Measurements from ENCODE around the gene HLA-DQA1. TPM values are rescaled to one million over a fixed set of nuclear protein-coding genes. Genes with fewer than 3 reads are reported as not detected.
A peak's percentile ranks its signal among the peaks of the same experiment; 100 is the strongest.
"Not testable (repeated sequence)": the region's sequence is repeated elsewhere in the genome, so short reads cannot be mapped to it uniquely, and the experiment has no call there.

The HLA-DQA1 gene
- total RNA-seq, 1 experiment from 2014 or later, result 0.22 TPM

GRCh38 chr6:32625137-32625536 lies 12.1 kb upstream of the HLA-DQA1 start:
- Mint-ChIP-seq H3K4me3 (no peak overlapping the region), H3K4me1 (no peaks in the 10 kb centered on the region), H3K27me3 (ENCODE audit: low read depth) (no peaks in the 10 kb centered on the region), H3K36me3 (no peaks in the 10 kb centered on the region), H3K9me3 (peaks cover 3% of the 10 kb centered on the region), H3K27ac (no peak overlapping the region)
- no peak for DNase-seq (ENCODE audit: low spot score)
- no peak for ATAC-seq
- ChIA-PET CTCF (no interaction called here), POLR2A (no interaction called here)
- TF ChIP-seq TEAD4 (CRISPR knock-in tag; IDR thresholded peaks at IDR 0.05) (no peak), RORB (CRISPR knock-in tag; IDR thresholded peaks at IDR 0.05) (no peak), NFYB (CRISPR knock-in tag; conservative IDR thresholded peaks at IDR 0.05; ENCODE audit: low read depth) (no peak)

- ATAC-seq (no peak), DNase-seq (ENCODE audit: low spot score) (no peak)
- H3K36me3 Mint-ChIP-seq, result no peaks in the 10 kb centered on the region
- ChIA-PET POLR2A (no interaction called here), CTCF (no interaction called here)
- H3K4me3 Mint-ChIP-seq, result no peak overlapping the region
- H3K27ac Mint-ChIP-seq, result no peak overlapping the region
- H3K4me1 Mint-ChIP-seq, result no peaks in the 10 kb centered on the region
- peaks cover 5% of the 10 kb centered on the region for H3K9me3 Mint-ChIP-seq
- no peak for TF ChIP-seq JAZF1 (CRISPR knock-in tag; IDR thresholded peaks at IDR 0.05)
- TF ChIP-seq ZNF232 (CRISPR knock-in tag; IDR thresholded peaks at IDR 0.05), result no peak
- no peak for TF ChIP-seq E2F5 (CRISPR knock-in tag; IDR thresholded peaks at IDR 0.05)
- no peak for TF ChIP-seq E2F4 (CRISPR knock-in tag; IDR thresholded peaks at IDR 0.05; ENCODE audit: borderline replicate concordance, low read depth)
- TF ChIP-seq TCF7 (CRISPR knock-in tag; IDR thresholded peaks at IDR 0.05; ENCODE audit: low read depth), result no peak
- TF ChIP-seq ZBTB21 (CRISPR knock-in tag; IDR thresholded peaks at IDR 0.05; ENCODE audit: borderline replicate concordance), result no peak
- no peak for TF ChIP-seq TEAD1 (CRISPR knock-in tag; IDR thresholded peaks at IDR 0.05)
- TF ChIP-seq RELA (CRISPR knock-in tag; IDR thresholded peaks at IDR 0.05; ENCODE audit: borderline replicate concordance), result no peak
- no peak for TF ChIP-seq HMGA2 (CRISPR knock-in tag; IDR thresholded peaks at IDR 0.05)
- TF ChIP-seq GABPB1 (CRISPR knock-in tag; IDR thresholded peaks at IDR 0.05), result no peak
- TF ChIP-seq ETV6 (CRISPR knock-in tag; IDR thresholded peaks at IDR 0.05), result no peak
- TF ChIP-seq ELF4 (CRISPR knock-in tag; IDR thresholded peaks at IDR 0.05; ENCODE audit: low read depth), result no peak
- no peak for TF ChIP-seq FOXK1 (CRISPR knock-in tag; IDR thresholded peaks at IDR 0.05)
- TF ChIP-seq ZNF281 (CRISPR knock-in tag; IDR thresholded peaks at IDR 0.05), result no peak
- no peak for TF ChIP-seq CDX4 (CRISPR knock-in tag; IDR thresholded peaks at IDR 0.05; ENCODE audit: borderline replicate concordance)
- TF ChIP-seq OVOL2 (CRISPR knock-in tag; IDR thresholded peaks at IDR 0.05; ENCODE audit: borderline replicate concordance), result no peak
- no peaks in the 10 kb centered on the region for H3K27me3 Mint-ChIP-seq (ENCODE audit: low read depth)
These were observed 10.0 kb upstream of the HLA-DQA1 start for GRCh38 chr6:32627249-32627648.

- no peak overlapping the region for H3K27ac Mint-ChIP-seq
These were observed 9.4 kb upstream of the HLA-DQA1 start for GRCh38 chr6:32627831-32628230.

GRCh38 chr6:32629793-32630192 lies 7.4 kb upstream of the HLA-DQA1 start:
- H3K9me3 Mint-ChIP-seq; DNase-seq (ENCODE audit: low spot score); H3K36me3 Mint-ChIP-seq; POLR2A ChIA-PET; H3K27me3 Mint-ChIP-seq (ENCODE audit: low read depth); H3K4me3 Mint-ChIP-seq; H3K27ac Mint-ChIP-seq; ATAC-seq; H3K4me1 Mint-ChIP-seq; CTCF ChIA-PET: not testable (repeated sequence)

More at GRCh38 chr6:32627831-32628230, 9.4 kb upstream of the HLA-DQA1 start:
- peaks cover 5% of the 10 kb centered on the region for H3K9me3 Mint-ChIP-seq
- TF ChIP-seq RELA (CRISPR knock-in tag; IDR thresholded peaks at IDR 0.05; ENCODE audit: borderline replicate concordance) (no peak), NFYB (CRISPR knock-in tag; conservative IDR thresholded peaks at IDR 0.05; ENCODE audit: low read depth) (peak; percentile 54; the same call in 1 of the 2 replicates)
- H3K4me1 Mint-ChIP-seq, result no peaks in the 10 kb centered on the region
- ChIA-PET CTCF (no interaction called here), POLR2A (no interaction called here)
- H3K4me3 Mint-ChIP-seq, result no peak overlapping the region
- no peak for DNase-seq (ENCODE audit: low spot score)
- H3K27me3 Mint-ChIP-seq (ENCODE audit: low read depth), result no peaks in the 10 kb centered on the region
- no peak for ATAC-seq
- no peaks in the 10 kb centered on the region for H3K36me3 Mint-ChIP-seq

Data from WTC11 (cell line).